Kidney (tissue), 14 donors: ENCODE results near the gene NDST1. TPM values are rescaled to one million over a fixed set of nuclear protein-coding genes. Genes with fewer than 3 reads are reported as not detected.

Experiments
- DNase-seq, 5 donors: peaks; one replicate each; pipeline ENCODE4 v3.0.0-alpha.2; 2013 to 2020
- FAIRE-seq: peaks from 2 replicates; lab custom pipeline; 2012; peaks lifted over from hg19 to GRCh38; lab: Jason Lieb, UNC
- H3K27ac ChIP-seq, 2 donors: one replicate each; pipeline ENCODE4 v1.7.0; 2013; ENCODE audit warnings: low read depth in 2 of 2, low read length in 2 of 2, inconsistent platforms in 1 of 2
- H3K27me3 ChIP-seq: one replicate; pipeline ENCODE4 v1.7.1; 2013; ENCODE audit warnings: low read length, inconsistent platforms; ENCODE audit not compliant: control insufficient read depth, insufficient read depth
- H3K36me3 ChIP-seq, 3 donors: one replicate each; pipeline versions ENCODE4 v1.7.0 to v1.7.1; 2013; ENCODE audit warnings: low read length in 3 of 3, control low read depth in 1 of 3, inconsistent platforms in 1 of 3; ENCODE audit not compliant: insufficient read depth in 3 of 3, control insufficient read depth in 2 of 3
- H3K4me1 ChIP-seq, 3 donors: one replicate each; pipeline versions ENCODE4 v1.7.0 to v1.7.1; 2013; ENCODE audit warnings: low read length in 3 of 3, inconsistent platforms in 1 of 3, low read depth in 1 of 3; ENCODE audit not compliant: control insufficient read depth in 2 of 3, insufficient read depth in 2 of 3
- H3K4me3 ChIP-seq, 3 donors: one replicate each; pipeline versions ENCODE4 v1.7.0 to v1.8.1; 2013; ENCODE audit warnings: low read length in 3 of 3, control low read depth in 1 of 3, inconsistent platforms in 1 of 3
- H3K9ac ChIP-seq, 3 donors: one replicate each; pipeline versions ENCODE4 v1.7.0 to v1.7.1; 2013; ENCODE audit warnings: low read length in 3 of 3, control low read depth in 1 of 3, inconsistent platforms in 1 of 3
- H3K9me3 ChIP-seq, 3 donors: one replicate each; pipeline versions ENCODE4 v1.7.0 to v1.7.1; 2013; ENCODE audit warnings: low read length in 3 of 3, control low read depth in 1 of 3, inconsistent platforms in 1 of 3; ENCODE audit not compliant: control insufficient read depth in 2 of 3, insufficient read depth in 1 of 3
- CTCF ChIP-seq: IDR thresholded peaks from 3 replicates; pipeline ENCODE4 v1.5.1; 2012; ENCODE audit warnings: mild to moderate bottlenecking, moderate library complexity, borderline replicate concordance; ENCODE audit not compliant: insufficient read depth; ENCODE audit errors: extremely low read depth
- intact Hi-C: fragments of 100-400 bp; cut with DNase I; formaldehyde crosslinking; loops from one replicate; pipeline ENCODE4 v1.11.1; 2022
- polyA plus RNA-seq: library from polyadenylated mRNA; stranded (reverse); fragments of 350-450 nt; fragmentation: Illumina TruSeq; extraction: RNeasy Lipid Tissue Mini Kit (QIAGEN cat#74804); gene quantifications from one replicate; pipeline ENCODE4 v1.2.3, GENCODE V29; 2014; ENCODE audit warnings: low read depth, low replicate concordance; ENCODE audit not compliant: insufficient read depth
- total RNA-seq: library from RNA; stranded (reverse); fragmentation: NEBNext Ultra II Directional; extraction: Animal tissue kit (Norgen Biotek cat#: 25700); gene quantifications from one replicate; pipeline ENCODE4 v1.2.1, GENCODE V29; 2021
- donor health status: control.
- donor health status: control.
- donor health status: control.
- donor health status: control.
- donor health status: control.
- donor health status: DM: yes; HTN: yes; CAD: no.
- donor health status: Normal renal cell carcinoma (clear cell type).

The NDST1 gene
- total and polyA plus RNA-seq, 2 donors from 2014 or later = 11.7 to 60.7 TPM

- TF ChIP-seq CTCF = no peak
- H3K4me3 ChIP-seq = no peak overlapping the region
- H3K36me3 ChIP-seq = peaks cover 0 to 4% (median 0%) of the 10 kb centered on the region in 3 donors
- no peaks in the 10 kb centered on the region for H3K27me3 ChIP-seq
- FAIRE-seq (no peak), DNase-seq (peak in 4 of 5 donors; percentile 65 to 78 (median 70))
- H3K4me1 ChIP-seq = peaks cover 0 to 41% (median 37%) of the 10 kb centered on the region in 3 donors
- H3K27ac ChIP-seq = peak overlapping the region in 1 of 2 donors; percentile 18
- no peak overlapping the region for H3K9ac ChIP-seq
- intact Hi-C loops = no loop called here
- H3K9me3 ChIP-seq = no peaks in the 10 kb centered on the region
These were observed 9.4 kb upstream of the NDST1 start for GRCh38 chr5:150498501-150498900.

- Histone ChIP-seq H3K27me3 (no peaks in the 10 kb centered on the region), H3K9me3 (no peaks in the 10 kb centered on the region), H3K4me1 (peaks cover 0 to 45% (median 42%) of the 10 kb centered on the region in 3 donors), H3K9ac (no peak overlapping the region), H3K4me3 (no peak overlapping the region), H3K27ac (peak overlapping the region in 1 of 2 donors; percentile 18), H3K36me3 (peaks cover 0 to 4% (median 0%) of the 10 kb centered on the region in 3 donors)
- intact Hi-C loops = no loop called here
- FAIRE-seq (no peak), DNase-seq (no peak)
- TF ChIP-seq CTCF = no peak
These were observed 9.0 kb upstream of the NDST1 start for GRCh38 chr5:150498971-150499370.

DNA sequence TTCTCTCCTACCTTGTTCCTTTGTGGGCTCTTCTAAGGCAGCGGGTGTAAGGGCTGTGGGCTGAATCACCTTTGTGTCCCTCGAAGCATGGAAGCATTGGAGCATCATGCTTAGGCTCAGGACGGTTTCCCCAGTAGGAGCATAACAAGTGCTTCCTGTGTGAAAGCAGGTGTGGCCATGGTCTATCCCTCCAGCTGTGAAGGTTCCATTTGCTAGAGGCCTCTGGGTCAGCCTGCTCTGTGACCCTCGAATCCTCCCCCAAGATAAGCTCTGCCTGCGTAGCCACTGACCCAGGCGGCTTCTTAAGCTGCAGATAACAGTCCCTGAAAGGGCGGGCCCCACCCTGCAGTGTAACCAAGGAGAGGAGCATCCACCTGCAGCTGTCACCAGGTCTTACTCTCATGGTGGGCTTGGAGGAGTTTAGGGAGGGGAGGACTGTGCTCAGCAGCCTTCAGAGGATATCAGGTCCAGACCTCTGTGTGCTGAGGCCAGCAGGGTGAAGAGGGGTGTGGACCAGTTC is 8.4 kb upstream of the NDST1 start:
- H3K9me3 ChIP-seq = no peaks in the 10 kb centered on the region

More for the DNA sequence above, 8.4 kb upstream of the NDST1 start:
- H3K9ac ChIP-seq = no peak overlapping the region
- no peak overlapping the region for H3K27ac ChIP-seq
- H3K36me3 ChIP-seq = peaks cover 0 to 4% (median 0%) of the 10 kb centered on the region in 3 donors
- H3K4me1 ChIP-seq = peaks cover 0 to 51% (median 47%) of the 10 kb centered on the region in 3 donors
- no peaks in the 10 kb centered on the region for H3K27me3 ChIP-seq
- TF ChIP-seq CTCF = no peak
- no peak for DNase-seq
- FAIRE-seq = no peak
- no peak overlapping the region for H3K4me3 ChIP-seq
- intact Hi-C loops = no loop called here
